NCI-H128 (cell line): ENCODE data around the gene GOLGA7B.

Experiments
- DNase-seq: peaks from one replicate; lab custom pipeline; 2025; ENCODE audit not compliant: unreplicated experiment; lab: John Stamatoyannopoulos, UW

GOLGA7B gene

DNA sequence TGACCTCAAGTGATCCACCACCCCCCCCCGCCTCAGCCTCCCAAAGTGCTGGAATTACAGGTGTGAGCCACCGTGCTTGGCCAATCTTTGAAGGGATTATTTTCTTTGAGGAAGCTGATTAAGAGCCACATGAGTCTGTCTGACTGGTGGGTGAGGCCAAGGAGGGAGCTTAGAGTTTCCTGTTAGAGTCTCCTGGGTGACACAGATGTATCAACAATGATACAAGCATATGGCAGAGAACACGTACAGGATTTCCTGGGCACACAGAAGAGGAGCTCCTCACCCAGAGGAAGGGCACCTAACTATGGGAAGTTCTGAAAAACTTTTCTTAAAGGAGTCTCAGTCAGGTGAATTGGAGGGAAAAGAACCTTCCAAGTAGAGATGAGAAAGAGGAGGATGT lies 69.4 kb downstream of the GOLGA7B start:
- DNase-seq = no peak

DNA sequence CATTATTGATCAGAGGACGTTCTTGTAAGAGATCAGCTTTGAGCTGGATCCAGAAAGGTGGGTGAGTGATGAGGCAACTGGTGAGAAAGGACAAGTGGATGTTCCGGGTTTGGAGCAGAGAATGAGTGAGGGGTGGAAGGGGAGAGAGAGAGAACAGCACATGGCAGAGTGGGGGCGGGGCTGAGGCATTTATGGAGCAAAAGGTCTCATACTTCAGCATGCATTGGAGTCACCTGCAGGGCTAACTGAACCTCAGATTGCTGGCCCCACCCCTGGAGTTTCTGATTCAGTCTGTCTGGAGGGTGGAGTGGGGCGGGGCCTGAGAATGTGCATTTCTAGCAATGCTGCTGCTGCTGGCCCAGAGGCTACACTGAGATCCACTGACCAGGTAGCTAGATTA lies 71.2 kb downstream of the GOLGA7B start:
- no peak for DNase-seq
